ENCODE data around the gene MTMR2. TPM values are rescaled to one million over a fixed set of nuclear protein-coding genes. Genes with fewer than 3 reads are reported as not detected.

The MTMR2 gene
- total RNA-seq, 1 donor from 2014 or later = 32.6 TPM

- peak; percentile 82 for DNase-seq (ENCODE audit: low read depth)
- peak within 1 kb of the TSS; percentile 96 for H3K4me3 ChIP-seq (ENCODE audit: low read depth, low read length)
- TF ChIP-seq CTCF (conservative IDR thresholded peaks at IDR 0.05; ENCODE audit: low read depth, low read length) = no peak
These were observed 134.3 kb downstream of the MTMR2 start, which contains the start of gene FAM76B for GRCh38 chr11:95789506-95790122. TSS of gene FAM76B (minus strand) at chr11:95789782. CDS start at chr11:95789478, 304 bp downstream.

GRCh38 chr11:95788921-95789505 lies 134.9 kb downstream of the MTMR2 start:
- peak overlapping the region; percentile 96 for H3K4me3 ChIP-seq (ENCODE audit: low read depth, low read length)
- TF ChIP-seq CTCF (conservative IDR thresholded peaks at IDR 0.05; ENCODE audit: low read depth, low read length) = peak; percentile 43
- no peak for DNase-seq (ENCODE audit: low read depth)

Other genes starting within 250 kb of the MTMR2 start
- gene FAM76B, start 134.3 kb downstream of the MTMR2 start, total RNA-seq = 20.1 and 21.9 TPM in 2 replicates
- gene CEP57, start 133.6 kb downstream of the MTMR2 start, total RNA-seq = 41.0 and 46.1 TPM in 2 replicates

Data from epithelial cell of proximal tubule (primary cell).